ENCODE measurements around the gene MAGEA4. TPM values are rescaled to one million over a fixed set of nuclear protein-coding genes. Genes with fewer than 3 reads are reported as not detected.

The MAGEA4 gene, protein sequence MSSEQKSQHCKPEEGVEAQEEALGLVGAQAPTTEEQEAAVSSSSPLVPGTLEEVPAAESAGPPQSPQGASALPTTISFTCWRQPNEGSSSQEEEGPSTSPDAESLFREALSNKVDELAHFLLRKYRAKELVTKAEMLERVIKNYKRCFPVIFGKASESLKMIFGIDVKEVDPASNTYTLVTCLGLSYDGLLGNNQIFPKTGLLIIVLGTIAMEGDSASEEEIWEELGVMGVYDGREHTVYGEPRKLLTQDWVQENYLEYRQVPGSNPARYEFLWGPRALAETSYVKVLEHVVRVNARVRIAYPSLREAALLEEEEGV
- not detected for total RNA-seq

DNA sequence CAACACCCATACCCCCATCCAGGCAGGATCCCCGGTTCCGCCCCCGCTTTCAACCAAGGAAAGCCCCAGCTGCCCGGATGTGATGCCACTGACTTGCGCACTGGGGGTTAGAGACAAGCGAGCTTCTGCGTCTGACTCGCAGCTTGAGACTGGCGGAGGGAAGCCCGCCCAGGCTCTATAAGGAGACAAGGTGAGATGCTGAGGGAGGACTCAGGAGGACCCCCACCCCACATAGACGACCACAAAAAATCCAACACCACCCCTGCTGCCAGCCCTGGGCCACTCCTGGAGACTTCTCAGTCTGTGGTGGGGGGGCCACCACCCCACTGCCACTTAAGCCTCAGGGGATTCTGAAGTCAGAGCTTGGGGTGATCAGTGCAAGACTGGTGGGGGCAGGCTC lies at the start of gene MAGEA4:
TSS of gene MAGEA4 (plus strand) at position 110 of the 400 bp plus-strand sequence. CDS start 10,776 bp downstream, outside the sequence.
- TF ChIP-seq, protein P1, sequence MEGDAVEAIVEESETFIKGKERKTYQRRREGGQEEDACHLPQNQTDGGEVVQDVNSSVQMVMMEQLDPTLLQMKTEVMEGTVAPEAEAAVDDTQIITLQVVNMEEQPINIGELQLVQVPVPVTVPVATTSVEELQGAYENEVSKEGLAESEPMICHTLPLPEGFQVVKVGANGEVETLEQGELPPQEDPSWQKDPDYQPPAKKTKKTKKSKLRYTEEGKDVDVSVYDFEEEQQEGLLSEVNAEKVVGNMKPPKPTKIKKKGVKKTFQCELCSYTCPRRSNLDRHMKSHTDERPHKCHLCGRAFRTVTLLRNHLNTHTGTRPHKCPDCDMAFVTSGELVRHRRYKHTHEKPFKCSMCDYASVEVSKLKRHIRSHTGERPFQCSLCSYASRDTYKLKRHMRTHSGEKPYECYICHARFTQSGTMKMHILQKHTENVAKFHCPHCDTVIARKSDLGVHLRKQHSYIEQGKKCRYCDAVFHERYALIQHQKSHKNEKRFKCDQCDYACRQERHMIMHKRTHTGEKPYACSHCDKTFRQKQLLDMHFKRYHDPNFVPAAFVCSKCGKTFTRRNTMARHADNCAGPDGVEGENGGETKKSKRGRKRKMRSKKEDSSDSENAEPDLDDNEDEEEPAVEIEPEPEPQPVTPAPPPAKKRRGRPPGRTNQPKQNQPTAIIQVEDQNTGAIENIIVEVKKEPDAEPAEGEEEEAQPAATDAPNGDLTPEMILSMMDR (IDR thresholded peaks at IDR 0.05 in 4 of 5, conservative IDR thresholded peaks at IDR 0.05 in 1 of 5) = no peak
- no peak for TF ChIP-seq POLR2A (IDR thresholded peaks at IDR 0.05)
- in situ Hi-C loops (cut with MboI; ENCODE audit: low sequenced_read_pairs in 4 of 4) (no loop called here), intact Hi-C loops (cut with DNase I; ENCODE audit: low total_unique reads) (no loop called here)
- Histone ChIP-seq H3K4me1 (no peaks in the 10 kb centered on the region), H3K4me3 (no peak within 1 kb of the TSS), H3K27ac (no peak within 1 kb of the TSS), H3K27me3 (no peaks in the 10 kb centered on the region), H3K36me3 (no peaks in the 10 kb centered on the region), H3K9me3 (no peaks in the 10 kb centered on the region)
- no peak for DNase-seq
- ATAC-seq = no peak

DNA sequence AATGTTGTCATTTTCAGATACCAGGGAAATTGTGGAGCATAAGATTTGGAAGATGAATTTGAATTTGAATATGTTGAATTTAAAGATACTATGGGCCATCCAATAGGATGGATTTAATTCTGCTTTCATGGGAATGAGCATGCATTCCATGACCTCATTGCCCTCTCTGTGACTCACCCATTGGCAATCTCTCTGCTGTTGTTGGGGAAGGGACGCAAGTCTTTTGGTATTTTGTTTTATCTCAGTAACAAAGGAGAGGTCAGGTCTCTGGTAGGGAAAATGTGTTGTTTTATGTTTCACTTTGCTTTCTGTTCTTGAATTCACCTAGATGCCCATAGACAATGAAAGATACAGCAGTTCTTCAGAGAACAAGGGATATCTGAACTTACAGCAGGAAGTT lies 42.1 kb upstream of the MAGEA4 start:
- no peaks in the 10 kb centered on the region for H3K9me3 ChIP-seq
- intact Hi-C loops (cut with DNase I; ENCODE audit: low total_unique reads) = no loop called here
- DNase-seq = no peak
- H3K4me1 ChIP-seq = no peaks in the 10 kb centered on the region
- no peak overlapping the region for H3K27ac ChIP-seq
- no peaks in the 10 kb centered on the region for H3K27me3 ChIP-seq
- no peak overlapping the region for H3K4me3 ChIP-seq
- TF ChIP-seq, protein P1 (IDR thresholded peaks at IDR 0.05 in 4 of 5, conservative IDR thresholded peaks at IDR 0.05 in 1 of 5) = no peak
- TF ChIP-seq POLR2A (IDR thresholded peaks at IDR 0.05) = no peak
- ATAC-seq = no peak
- in situ Hi-C loops (cut with MboI; ENCODE audit: low sequenced_read_pairs in 4 of 4) = no loop called here
- no peaks in the 10 kb centered on the region for H3K36me3 ChIP-seq

DNA sequence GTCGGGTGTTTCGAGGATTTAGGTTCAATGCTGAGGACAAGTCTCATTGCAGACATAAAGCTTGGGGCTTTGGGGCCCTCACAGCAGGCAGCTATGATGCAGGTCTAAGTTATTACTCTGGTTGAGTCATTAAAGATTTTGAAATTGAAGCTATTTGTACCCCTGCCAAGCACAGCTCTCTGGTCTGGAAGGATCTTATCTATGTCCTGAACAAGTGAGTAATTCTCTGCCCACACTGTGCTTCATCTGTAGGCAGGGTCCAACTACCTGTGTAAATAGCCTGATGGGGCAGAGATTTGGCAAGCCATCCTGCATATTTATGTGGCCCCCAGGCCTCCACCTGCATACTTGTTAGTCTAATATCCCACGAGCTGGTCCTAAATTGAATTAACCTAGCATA lies 41.4 kb upstream of the MAGEA4 start:
- no peak overlapping the region for H3K27ac ChIP-seq

DNA sequence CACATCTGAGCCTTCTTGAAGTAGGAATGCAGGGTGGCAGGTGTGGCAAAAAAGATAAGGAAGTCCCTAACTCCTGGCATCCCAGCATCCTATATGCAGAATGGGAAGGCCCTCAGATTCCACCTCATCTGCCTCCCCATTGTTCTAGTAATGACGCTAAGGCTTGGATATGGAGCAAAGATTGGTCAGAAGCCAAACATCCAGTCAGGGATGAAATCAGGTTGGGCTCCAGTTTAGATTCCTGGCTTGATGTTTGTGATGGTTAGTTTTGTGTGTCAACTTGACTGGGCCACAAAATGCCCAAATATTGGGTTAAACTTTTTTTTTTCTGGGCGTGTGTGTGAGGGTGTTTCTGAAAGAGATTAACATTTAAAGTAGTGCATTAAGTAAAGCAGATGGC lies 39.6 kb upstream of the MAGEA4 start:
- TF ChIP-seq, protein P1 (IDR thresholded peaks at IDR 0.05 in 4 of 5, conservative IDR thresholded peaks at IDR 0.05 in 1 of 5) = no peak
- TF ChIP-seq POLR2A (IDR thresholded peaks at IDR 0.05) = no peak
- no peaks in the 10 kb centered on the region for H3K9me3 ChIP-seq
- ATAC-seq = no peak
- no peak overlapping the region for H3K27ac ChIP-seq
- intact Hi-C loops (cut with DNase I; ENCODE audit: low total_unique reads) (no loop called here), in situ Hi-C loops (cut with MboI; ENCODE audit: low sequenced_read_pairs in 4 of 4) (no loop called here)
- no peak overlapping the region for H3K4me3 ChIP-seq
- H3K27me3 ChIP-seq = no peaks in the 10 kb centered on the region
- no peaks in the 10 kb centered on the region for H3K4me1 ChIP-seq
- H3K36me3 ChIP-seq = no peaks in the 10 kb centered on the region
- DNase-seq = no peak

More for the DNA sequence above, 41.4 kb upstream of the MAGEA4 start:
- ATAC-seq (no peak), DNase-seq (no peak)
- intact Hi-C loops (cut with DNase I; ENCODE audit: low total_unique reads) = no loop called here
- in situ Hi-C loops (cut with MboI; ENCODE audit: low sequenced_read_pairs in 4 of 4) = no loop called here
- Histone ChIP-seq H3K27me3 (no peaks in the 10 kb centered on the region), H3K4me1 (no peaks in the 10 kb centered on the region), H3K36me3 (no peaks in the 10 kb centered on the region), H3K4me3 (no peak overlapping the region), H3K9me3 (no peaks in the 10 kb centered on the region)
- TF ChIP-seq, protein P1 (IDR thresholded peaks at IDR 0.05 in 4 of 5, conservative IDR thresholded peaks at IDR 0.05 in 1 of 5) = no peak
- TF ChIP-seq POLR2A (IDR thresholded peaks at IDR 0.05) = no peak

All from gastrocnemius medialis (tissue), 4 donors.